Suprapubic skin (tissue), 4 donors: ENCODE data around the gene PHRF1. TPM values are rescaled to one million over a fixed set of nuclear protein-coding genes. Genes with fewer than 3 reads are reported as not detected.

ENCODE experiments used
- DNase-seq, 2 donors: peaks; one replicate each; pipeline ENCODE4 v3.0.0-alpha.2; 2019; ENCODE audit warnings: low spot score in 2 of 2
- H3K27ac ChIP-seq: fragments of 200-600 bp; sonication (generic); one replicate; pipeline ENCODE4 v1.5.1; 2019
- H3K27me3 ChIP-seq: fragments of 200-600 bp; sonication (generic); one replicate; pipeline ENCODE4 v1.5.1; 2019
- H3K36me3 ChIP-seq: fragments of 200-600 bp; sonication (generic); one replicate; pipeline ENCODE4 v1.5.1; 2019
- H3K4me1 ChIP-seq: fragments of 200-600 bp; sonication (generic); one replicate; pipeline ENCODE4 v1.5.1; 2019
- H3K4me3 ChIP-seq: fragments of 200-600 bp; sonication (generic); one replicate; pipeline ENCODE4 v1.5.1; 2019; ENCODE audit warnings: mild to moderate bottlenecking
- H3K9me3 ChIP-seq: fragments of 200-600 bp; sonication (generic); one replicate; pipeline ENCODE4 v1.5.1; 2019
- CTCF ChIP-seq, 2 donors: fragments of 200-600 bp in 1 of 2; fragments of 450-650 bp in 1 of 2; sonication (generic) in 1 of 2; IDR thresholded peaks; one replicate each; pipeline ENCODE4 v1.5.1; 2016 to 2019; ENCODE audit warnings: antibody characterized with exemption in 2 of 2, mild to moderate bottlenecking in 1 of 2, moderate library complexity in 1 of 2
- EP300 ChIP-seq: sonication (generic); formaldehyde crosslinking; IDR thresholded peaks from one replicate; pipeline ENCODE4 v1.6.1; 2017; ENCODE audit warnings: antibody characterized with exemption
- POLR2A ChIP-seq, 2 donors: fragments of 450-650 bp; IDR thresholded peaks; one replicate each; pipeline ENCODE4 v1.6.1; 2017; ENCODE audit warnings: antibody characterized with exemption in 2 of 2, mild to moderate bottlenecking in 2 of 2, moderate library complexity in 2 of 2
- POLR2AphosphoS5 ChIP-seq, 3 donors: sonication (generic); formaldehyde crosslinking; IDR thresholded peaks; one replicate each; pipeline ENCODE4 v1.6.1; 2017; ENCODE audit warnings: antibody characterized with exemption in 3 of 3
- WGBS: methylation state at CpG from one replicate; pipeline ENCODE4 v1.1.5; 2018; 5-methylcytosine and 5-hydroxymethylcytosine counted together
- total RNA-seq, 4 donors: library from RNA; depleted of rRNA; stranded (reverse); fragments of >200 nt; gene quantifications; one replicate each; pipeline ENCODE4 v1.1.0, GENCODE V29; 2016

The PHRF1 gene
- total RNA-seq, 4 donors from 2014 or later: 27.9 to 55.6 (median 42.0) TPM

DNA sequence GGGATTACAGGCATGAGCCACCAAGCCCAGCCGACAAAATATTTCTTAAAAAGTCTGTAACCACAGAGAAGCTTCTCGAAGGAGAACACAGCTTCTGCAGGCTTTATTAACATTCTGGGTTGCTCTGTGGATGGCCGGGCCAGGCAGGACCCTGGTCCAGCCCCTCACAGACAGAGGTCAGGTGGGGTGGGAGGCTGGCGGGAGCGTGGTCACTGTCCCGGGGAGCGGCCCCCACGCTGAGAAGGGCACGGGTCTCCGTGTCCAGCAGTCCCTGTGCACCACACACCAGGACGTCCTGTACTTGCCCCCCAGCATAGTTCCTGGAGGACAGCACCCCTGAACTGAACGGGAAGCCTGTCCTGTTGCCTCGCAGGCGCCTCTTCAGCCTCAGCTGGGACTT, 80.2 kb downstream of the PHRF1 start:
- H3K4me3 ChIP-seq: no peak overlapping the region
- peaks cover 11% of the 10 kb centered on the region for H3K4me1 ChIP-seq
- H3K36me3 ChIP-seq: peaks cover 41% of the 10 kb centered on the region
- no peaks in the 10 kb centered on the region for H3K9me3 ChIP-seq
- no peaks in the 10 kb centered on the region for H3K27me3 ChIP-seq
- no peak overlapping the region for H3K27ac ChIP-seq
- no peak for DNase-seq
- 94% methylated on average over 13 of the region's 14 CpGs for WGBS
- TF ChIP-seq EP300: no peak
- no peak for TF ChIP-seq CTCF (IDR thresholded peaks at IDR 0.05)

- WGBS: 88% methylated on average over 7 of the region's 7 CpGs
- Histone ChIP-seq H3K27ac (no peak overlapping the region), H3K4me3 (no peak overlapping the region), H3K4me1 (peaks cover 11% of the 10 kb centered on the region), H3K9me3 (no peaks in the 10 kb centered on the region), H3K27me3 (no peaks in the 10 kb centered on the region), H3K36me3 (peaks cover 43% of the 10 kb centered on the region)
- no peak for TF ChIP-seq POLR2AphosphoS5 (IDR thresholded peaks at IDR 0.05)
- TF ChIP-seq EP300: no peak
- TF ChIP-seq POLR2A (IDR thresholded peaks at IDR 0.05): no peak
- no peak for TF ChIP-seq CTCF (IDR thresholded peaks at IDR 0.05)
- DNase-seq: no peak
Measured at GRCh38 chr11:656866-657265, 80.6 kb downstream of the PHRF1 start.

GRCh38 chr11:657691-658126, 81.4 kb downstream of the PHRF1 start:
- no peak overlapping the region for H3K27ac ChIP-seq
- peaks cover 11% of the 10 kb centered on the region for H3K4me1 ChIP-seq
- H3K9me3 ChIP-seq: no peaks in the 10 kb centered on the region
- H3K27me3 ChIP-seq: no peaks in the 10 kb centered on the region
- DNase-seq: no peak
- no peak overlapping the region for H3K4me3 ChIP-seq
- WGBS: 95% methylated on average over 10 of the region's 14 CpGs
- no peak for TF ChIP-seq POLR2AphosphoS5 (IDR thresholded peaks at IDR 0.05)
- TF ChIP-seq CTCF (IDR thresholded peaks at IDR 0.05): no peak
- TF ChIP-seq POLR2A (IDR thresholded peaks at IDR 0.05): no peak
- H3K36me3 ChIP-seq: peaks cover 47% of the 10 kb centered on the region

DNA sequence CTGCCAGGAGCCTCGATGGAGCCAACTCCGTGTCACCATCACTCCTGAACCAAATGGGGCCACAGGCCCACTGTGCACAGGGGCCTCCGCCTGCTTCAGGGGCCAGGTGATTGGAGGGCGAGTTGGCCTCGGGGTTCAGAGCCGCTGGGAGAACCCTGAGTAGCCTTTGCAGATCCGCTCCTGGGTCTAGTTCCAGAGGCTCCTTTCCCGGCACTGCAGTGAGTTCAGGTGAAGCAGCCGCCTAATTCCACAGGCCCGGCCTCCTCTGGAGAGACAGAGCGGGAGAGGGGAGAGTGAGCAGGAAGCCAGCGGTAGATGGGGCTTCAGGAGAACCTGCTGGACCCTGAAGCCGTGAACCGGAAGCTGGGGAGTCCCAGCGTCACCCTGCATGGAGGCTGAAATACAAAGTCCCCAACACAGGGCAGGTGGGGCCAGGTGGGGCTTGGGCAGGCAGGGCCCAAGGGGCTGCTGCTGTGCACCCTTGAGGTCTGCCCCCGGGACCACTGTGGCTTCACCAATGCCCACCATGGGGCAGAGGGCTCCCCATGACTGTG, 83.3 kb downstream of the PHRF1 start:
- Histone ChIP-seq H3K36me3 (peaks cover 38% of the 10 kb centered on the region), H3K4me3 (no peak overlapping the region), H3K9me3 (no peaks in the 10 kb centered on the region), H3K27ac (no peak overlapping the region), H3K27me3 (no peaks in the 10 kb centered on the region), H3K4me1 (peaks cover 11% of the 10 kb centered on the region)
- TF ChIP-seq POLR2AphosphoS5 (IDR thresholded peaks at IDR 0.05) (no peak), POLR2A (IDR thresholded peaks at IDR 0.05) (no peak), EP300 (no peak), CTCF (IDR thresholded peaks at IDR 0.05) (no peak)
- no peak for DNase-seq
- 86% methylated on average over 16 of the region's 16 CpGs for WGBS

GRCh38 chr11:660281-660680, 84.0 kb downstream of the PHRF1 start:
- H3K4me3 ChIP-seq: no peak overlapping the region
- no peak for DNase-seq
- WGBS: 80% methylated on average over 7 of the region's 19 CpGs
- no peaks in the 10 kb centered on the region for H3K9me3 ChIP-seq
- H3K27ac ChIP-seq: no peak overlapping the region
- H3K4me1 ChIP-seq: peaks cover 15% of the 10 kb centered on the region
- peaks cover 34% of the 10 kb centered on the region for H3K36me3 ChIP-seq
- TF ChIP-seq CTCF (IDR thresholded peaks at IDR 0.05) (no peak), POLR2AphosphoS5 (IDR thresholded peaks at IDR 0.05) (no peak), EP300 (no peak), POLR2A (IDR thresholded peaks at IDR 0.05) (no peak)
- no peaks in the 10 kb centered on the region for H3K27me3 ChIP-seq
